RWPE1 (cell line): ENCODE data around the gene PTPRZ1.
A peak's percentile ranks its signal among the peaks of the same experiment; 100 is the strongest.

ENCODE experiments used
- CTCF ChIA-PET: fragments of 350-600 bp; sonication (Branson Sonifier 250); formaldehyde crosslinking; extraction: SDS; loops from one replicate; lab custom pipeline; 2021; lab: Yijun Ruan, JAX
- POLR2A ChIA-PET: fragments of 400-600 bp; formaldehyde crosslinking; extraction: SDS; loops from one replicate; lab custom pipeline; 2020; ENCODE audit warnings: antibody characterized with exemption; ENCODE audit not compliant: low non-redundant PET; lab: Yijun Ruan, JAX
- DNase-seq: peaks from one replicate; pipeline ENCODE4 v3.0.0; 2012; ENCODE audit warnings: low spot score
- H3K27ac ChIP-seq: fragments of 450-650 bp; 2 replicates; pipeline ENCODE4 v1.5.1; 2017
- TF ChIP-seq, protein P1 (sequence below): fragments of 450-650 bp; conservative IDR thresholded peaks from 2 replicates; pipeline ENCODE4 v1.5.1; 2017; ENCODE audit warnings: low read depth, mild to moderate bottlenecking

The PTPRZ1 gene

DNA sequence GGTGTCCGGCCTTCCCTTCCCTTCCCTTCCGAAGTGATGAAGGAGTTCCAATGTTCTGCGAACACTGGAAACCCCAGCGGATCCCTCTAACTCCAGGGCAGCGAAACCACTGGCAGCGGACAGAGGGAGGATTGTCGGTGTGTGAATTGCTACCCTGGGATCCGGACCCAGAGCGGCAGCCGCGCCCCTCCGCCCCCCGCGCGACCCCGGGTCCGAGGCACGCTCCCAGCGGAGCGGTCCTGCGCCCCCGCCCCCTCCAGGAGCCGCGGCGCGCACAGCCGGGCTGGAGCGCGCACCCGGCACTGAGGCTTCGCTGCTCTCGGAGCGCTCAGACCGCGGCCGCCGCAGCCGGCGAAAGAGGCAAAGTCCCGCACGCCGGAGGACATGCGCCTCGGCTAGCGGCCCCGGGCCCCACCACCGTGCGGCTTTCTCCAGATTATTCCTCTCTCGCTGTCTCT, at the start of gene PTPRZ1:
PTPRZ1 (plus strand) TSS at position 331 of the 458 bp plus-strand sequence. CDS start 339 bp downstream, outside the sequence.
- ChIA-PET CTCF (interaction anchor here (0.7 to 1.6 kb wide), 3 partner anchors 20 to 558 kb away, joined by 3 to 9 read pairs (median 4); no protein-coding TSS in a partner anchor), POLR2A (no interaction called here)
- peak; percentile 41 for DNase-seq

DNA sequence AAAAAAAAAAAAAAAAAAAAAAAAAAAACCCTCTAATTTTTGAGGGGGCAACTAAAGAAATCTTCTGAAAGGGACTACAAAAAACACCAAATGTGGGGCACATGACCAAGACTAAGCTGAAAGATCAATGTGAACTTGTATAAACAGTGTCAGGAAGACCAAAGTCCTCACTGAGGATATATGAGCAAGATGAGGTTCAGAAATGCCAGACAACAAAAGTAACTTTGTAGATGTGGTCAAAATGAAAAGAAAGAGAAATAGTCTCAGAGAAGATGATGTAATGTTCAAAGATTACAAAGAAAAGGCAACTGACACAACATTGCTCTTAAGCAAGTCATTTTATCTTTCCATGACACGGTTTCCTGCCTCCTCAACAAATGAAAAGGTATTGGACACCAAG, 48.7 kb upstream of the PTPRZ1 start:
- no peak for DNase-seq
- CTCF ChIA-PET: no interaction called here
- POLR2A ChIA-PET: no interaction called here
- H3K27ac ChIP-seq: no peak overlapping the region
- TF ChIP-seq, protein P1, sequence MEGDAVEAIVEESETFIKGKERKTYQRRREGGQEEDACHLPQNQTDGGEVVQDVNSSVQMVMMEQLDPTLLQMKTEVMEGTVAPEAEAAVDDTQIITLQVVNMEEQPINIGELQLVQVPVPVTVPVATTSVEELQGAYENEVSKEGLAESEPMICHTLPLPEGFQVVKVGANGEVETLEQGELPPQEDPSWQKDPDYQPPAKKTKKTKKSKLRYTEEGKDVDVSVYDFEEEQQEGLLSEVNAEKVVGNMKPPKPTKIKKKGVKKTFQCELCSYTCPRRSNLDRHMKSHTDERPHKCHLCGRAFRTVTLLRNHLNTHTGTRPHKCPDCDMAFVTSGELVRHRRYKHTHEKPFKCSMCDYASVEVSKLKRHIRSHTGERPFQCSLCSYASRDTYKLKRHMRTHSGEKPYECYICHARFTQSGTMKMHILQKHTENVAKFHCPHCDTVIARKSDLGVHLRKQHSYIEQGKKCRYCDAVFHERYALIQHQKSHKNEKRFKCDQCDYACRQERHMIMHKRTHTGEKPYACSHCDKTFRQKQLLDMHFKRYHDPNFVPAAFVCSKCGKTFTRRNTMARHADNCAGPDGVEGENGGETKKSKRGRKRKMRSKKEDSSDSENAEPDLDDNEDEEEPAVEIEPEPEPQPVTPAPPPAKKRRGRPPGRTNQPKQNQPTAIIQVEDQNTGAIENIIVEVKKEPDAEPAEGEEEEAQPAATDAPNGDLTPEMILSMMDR: no peak

More for the DNA sequence above, at the start of gene PTPRZ1:
- TF ChIP-seq, protein P1: no peak
- peak within 1 kb of the TSS; percentile 75 for H3K27ac ChIP-seq

DNA sequence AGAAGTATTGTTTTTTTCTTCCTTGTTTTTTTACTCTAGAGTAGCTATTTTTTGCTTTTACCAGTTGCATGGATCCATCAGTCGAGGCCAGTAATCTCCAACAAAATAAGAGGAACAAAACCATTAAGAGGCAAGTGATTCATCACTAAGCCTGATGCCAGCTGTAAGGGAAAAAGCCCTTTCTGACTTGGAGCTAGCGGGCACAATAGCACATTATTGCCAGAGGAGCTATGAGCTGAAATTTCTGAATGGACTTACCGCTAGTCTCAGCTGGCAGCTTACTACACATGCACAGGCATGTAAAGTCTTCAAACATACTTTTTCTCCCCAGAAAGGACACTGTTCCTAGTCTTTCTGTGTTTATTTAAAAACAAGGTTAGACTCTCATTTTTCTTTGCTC, 41.6 kb upstream of the PTPRZ1 start:
- ChIA-PET CTCF (no interaction called here), POLR2A (no interaction called here)
- DNase-seq: peak; percentile 14

DNA sequence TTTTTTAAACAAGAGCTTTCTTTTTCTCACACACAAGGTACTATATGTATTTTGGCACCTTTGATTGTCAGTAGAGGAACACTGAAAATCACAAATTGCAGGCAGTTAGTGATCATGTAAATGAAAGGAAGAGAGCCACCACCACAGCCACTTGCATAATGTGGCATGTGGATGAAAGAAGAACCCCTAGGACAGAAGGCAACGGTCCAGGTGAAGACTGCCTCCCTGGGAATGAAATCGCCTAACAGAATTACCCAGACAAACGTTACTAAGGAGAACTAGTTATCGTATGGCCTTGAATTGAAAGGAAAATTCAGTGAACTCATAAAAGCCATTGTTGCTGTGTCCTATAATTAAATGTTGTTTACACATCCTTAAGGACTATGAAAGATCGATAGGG, 41.2 kb upstream of the PTPRZ1 start:
- no peak for DNase-seq
- ChIA-PET CTCF (no interaction called here), POLR2A (no interaction called here)
- TF ChIP-seq, protein P1: no peak
- no peak overlapping the region for H3K27ac ChIP-seq

More for the DNA sequence above, 41.6 kb upstream of the PTPRZ1 start:
- no peak overlapping the region for H3K27ac ChIP-seq
- TF ChIP-seq, protein P1: no peak

DNA sequence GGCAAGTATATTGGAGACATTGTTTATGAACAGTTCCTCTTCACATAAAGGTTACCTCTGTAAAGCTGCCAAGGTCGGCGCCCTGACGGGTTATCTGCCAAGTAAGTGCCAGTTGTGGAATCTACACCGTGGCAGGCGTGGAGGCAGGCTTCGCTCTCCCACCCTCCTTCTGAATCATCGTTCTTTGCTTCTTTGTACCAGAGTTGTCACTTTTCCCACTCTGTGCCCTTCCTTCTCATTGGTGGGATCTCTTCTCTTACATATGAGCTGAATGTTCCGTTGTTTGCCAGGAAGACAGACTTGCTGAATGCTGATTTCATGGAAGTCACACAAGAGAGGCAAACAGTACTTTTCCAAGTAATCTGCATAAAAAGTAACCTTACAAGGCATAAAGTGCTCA, 40.6 kb upstream of the PTPRZ1 start:
- ChIA-PET CTCF (no interaction called here), POLR2A (no interaction called here)
- DNase-seq: no peak
- H3K27ac ChIP-seq: peak overlapping the region; percentile 58
- TF ChIP-seq, protein P1: no peak

DNA sequence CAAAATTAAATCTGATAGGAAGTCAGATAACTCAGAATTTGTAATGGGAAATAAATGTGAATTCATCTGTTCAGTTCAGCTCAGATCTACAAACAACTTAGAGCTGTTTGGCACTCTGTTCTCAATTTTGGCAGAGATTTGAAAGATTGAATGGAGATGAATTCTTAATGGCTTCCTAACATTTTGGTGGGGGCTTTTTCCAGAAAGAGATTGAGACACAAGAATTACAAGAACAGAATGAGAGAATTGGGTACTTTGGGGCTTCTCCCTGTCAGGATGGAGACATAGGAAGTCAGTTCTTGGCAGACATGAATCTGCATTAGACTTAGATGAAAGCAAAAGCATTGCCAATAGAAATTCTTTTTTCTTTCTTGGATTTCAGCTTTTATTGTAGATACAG, 39.0 kb upstream of the PTPRZ1 start:
- POLR2A ChIA-PET: no interaction called here
- TF ChIP-seq, protein P1: no peak

More for the DNA sequence above, 39.0 kb upstream of the PTPRZ1 start:
- H3K27ac ChIP-seq: no peak overlapping the region
- no peak for DNase-seq
- CTCF ChIA-PET: interaction anchor here (0.5 kb wide), 1 partner anchor 1513 kb away, joined by 3 read pairs; no protein-coding TSS in a partner anchor
